T-helper 1 cell treated with Interleukin-12 subunit alpha and Interleukin-12 subunit beta and Interleukin-4 antibody, amounts not matched to agents 30 μg/mL and 1 μg/mL, for 36 hours (primary cell): Measurements from ENCODE around the gene RHOBTB1.
A peak's percentile ranks its signal among the peaks of the same experiment; 100 is the strongest.
"Not testable (repeated sequence)": the region's sequence is repeated elsewhere in the genome, so short reads cannot be mapped to it uniquely, and the experiment has no call there.

Experiments used
- H3K27ac Mint-ChIP-seq: one replicate; pipeline ENCODE4 v1.8.0; 2021; ENCODE audit warnings: mild to moderate bottlenecking, mixed read lengths
- H3K27me3 Mint-ChIP-seq: one replicate; pipeline ENCODE4 v1.8.0; 2021; ENCODE audit warnings: low read depth, mixed read lengths
- H3K36me3 Mint-ChIP-seq: one replicate; pipeline ENCODE4 v1.8.0; 2021; ENCODE audit warnings: low read depth, mixed read lengths
- H3K4me1 Mint-ChIP-seq: one replicate; pipeline ENCODE4 v1.8.0; 2021; ENCODE audit warnings: low read depth, mixed read lengths
- H3K4me3 Mint-ChIP-seq: one replicate; pipeline ENCODE4 v1.8.0; 2021; ENCODE audit warnings: mild to moderate bottlenecking, moderate library complexity, mixed read lengths
- H3K9me3 Mint-ChIP-seq: one replicate; pipeline ENCODE4 v1.8.0; 2021; ENCODE audit warnings: mixed read lengths

RHOBTB1 gene

DNA sequence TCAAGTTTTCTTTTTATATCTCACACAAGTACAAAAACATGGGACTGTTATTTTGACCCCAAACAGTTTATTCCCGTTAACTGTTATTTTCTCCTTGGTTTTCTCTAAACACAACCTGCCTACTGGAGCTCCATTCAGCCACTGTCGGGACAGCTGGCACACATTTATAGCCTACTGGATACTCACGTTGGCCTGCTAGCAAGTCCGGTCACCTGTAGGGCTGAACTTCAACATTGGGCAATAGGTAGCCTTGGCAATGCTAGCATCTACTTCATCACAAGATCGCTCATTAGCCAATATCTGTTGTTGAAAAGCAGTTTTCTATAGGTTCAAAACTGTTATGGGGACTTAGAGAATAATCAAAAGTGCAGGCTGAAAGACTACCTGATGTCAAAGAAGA lies 32.3 kb downstream of the RHOBTB1 start:
- H3K27me3 Mint-ChIP-seq = peaks cover 33% of the 10 kb centered on the region
- H3K9me3 Mint-ChIP-seq = peaks cover 9% of the 10 kb centered on the region
- H3K36me3 Mint-ChIP-seq = peaks cover 2% of the 10 kb centered on the region
- peaks cover 9% of the 10 kb centered on the region for H3K4me1 Mint-ChIP-seq
- H3K27ac Mint-ChIP-seq = no peak overlapping the region
- H3K4me3 Mint-ChIP-seq = no peak overlapping the region

DNA sequence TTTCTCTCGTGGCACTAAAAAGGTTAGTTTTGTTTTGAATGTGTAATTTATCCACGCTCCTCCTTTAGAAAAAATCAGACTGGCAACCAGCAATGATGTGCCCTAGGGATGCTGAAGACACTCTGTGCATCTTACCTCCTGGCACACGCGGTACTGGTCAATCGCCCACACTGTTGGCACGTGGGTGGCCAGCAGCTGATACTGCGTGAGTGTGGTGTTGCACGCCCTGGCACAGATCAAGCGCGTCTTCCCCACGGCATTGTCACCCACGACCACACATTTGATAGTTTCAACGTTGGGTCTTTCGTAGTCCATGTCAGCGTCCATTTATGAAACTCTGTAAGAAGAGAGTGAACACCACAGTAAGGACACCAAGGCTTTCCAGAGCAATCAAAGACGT lies 32.8 kb downstream of the RHOBTB1 start:
- no peak overlapping the region for H3K4me3 Mint-ChIP-seq
- H3K9me3 Mint-ChIP-seq = peaks cover 9% of the 10 kb centered on the region
- H3K27me3 Mint-ChIP-seq = peaks cover 33% of the 10 kb centered on the region
- H3K27ac Mint-ChIP-seq = no peak overlapping the region
- H3K4me1 Mint-ChIP-seq = peaks cover 9% of the 10 kb centered on the region
- peaks cover 2% of the 10 kb centered on the region for H3K36me3 Mint-ChIP-seq

GRCh38 chr10:60910543-60910942 lies 33.4 kb downstream of the RHOBTB1 start:
- Mint-ChIP-seq H3K4me3 (peak overlapping the region; percentile 30), H3K36me3 (peaks cover 2% of the 10 kb centered on the region), H3K4me1 (peaks cover 9% of the 10 kb centered on the region), H3K27me3 (peaks cover 33% of the 10 kb centered on the region), H3K27ac (no peak overlapping the region), H3K9me3 (peaks cover 12% of the 10 kb centered on the region)

- Mint-ChIP-seq H3K4me3 (no peak overlapping the region), H3K27ac (no peak overlapping the region), H3K4me1 (peaks cover 9% of the 10 kb centered on the region), H3K27me3 (peaks cover 34% of the 10 kb centered on the region), H3K36me3 (peaks cover 2% of the 10 kb centered on the region), H3K9me3 (peaks cover 13% of the 10 kb centered on the region)
Observed at GRCh38 chr10:60908896-60909295, 35.1 kb downstream of the RHOBTB1 start.

- H3K9me3 Mint-ChIP-seq = peaks cover 13% of the 10 kb centered on the region
- no peak overlapping the region for H3K4me3 Mint-ChIP-seq
- H3K36me3 Mint-ChIP-seq = peaks cover 2% of the 10 kb centered on the region
Observed at GRCh38 chr10:60908031-60908430, 36.0 kb downstream of the RHOBTB1 start.

GRCh38 chr10:60907236-60907635 lies 36.7 kb downstream of the RHOBTB1 start:
- H3K36me3 Mint-ChIP-seq = peaks cover 2% of the 10 kb centered on the region
- H3K4me1 Mint-ChIP-seq = peaks cover 9% of the 10 kb centered on the region
- H3K4me3 Mint-ChIP-seq = no peak overlapping the region
- peaks cover 13% of the 10 kb centered on the region for H3K9me3 Mint-ChIP-seq
- peaks cover 28% of the 10 kb centered on the region for H3K27me3 Mint-ChIP-seq
- H3K27ac Mint-ChIP-seq = no peak overlapping the region

More at GRCh38 chr10:60908031-60908430, 36.0 kb downstream of the RHOBTB1 start:
- no peak overlapping the region for H3K27ac Mint-ChIP-seq
- H3K4me1 Mint-ChIP-seq = peaks cover 9% of the 10 kb centered on the region
- peaks cover 32% of the 10 kb centered on the region for H3K27me3 Mint-ChIP-seq

DNA sequence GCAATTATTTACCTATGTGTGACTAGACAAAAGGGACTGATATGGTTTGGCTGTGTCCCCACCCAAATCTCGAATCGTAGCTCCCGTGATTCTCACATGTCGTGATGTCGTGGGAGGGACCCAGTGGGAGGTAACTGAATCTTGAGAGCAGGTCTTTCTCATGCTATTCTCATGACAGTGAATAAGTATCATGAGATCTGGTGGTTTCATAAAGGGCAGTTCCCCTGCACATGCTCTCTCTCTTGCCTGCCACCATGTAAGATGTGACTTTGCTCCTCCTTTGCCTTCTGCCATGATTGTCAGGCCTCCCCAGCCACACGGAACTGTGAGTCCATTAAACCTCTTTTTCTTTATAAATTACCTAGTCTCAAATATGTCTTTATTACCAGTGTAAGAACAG lies 37.2 kb downstream of the RHOBTB1 start:
- not testable (repeated sequence) for H3K4me1 Mint-ChIP-seq, H3K27ac Mint-ChIP-seq, H3K36me3 Mint-ChIP-seq, H3K4me3 Mint-ChIP-seq
- Mint-ChIP-seq H3K9me3 (peaks cover 13% of the 10 kb centered on the region), H3K27me3 (peaks cover 28% of the 10 kb centered on the region)

DNA sequence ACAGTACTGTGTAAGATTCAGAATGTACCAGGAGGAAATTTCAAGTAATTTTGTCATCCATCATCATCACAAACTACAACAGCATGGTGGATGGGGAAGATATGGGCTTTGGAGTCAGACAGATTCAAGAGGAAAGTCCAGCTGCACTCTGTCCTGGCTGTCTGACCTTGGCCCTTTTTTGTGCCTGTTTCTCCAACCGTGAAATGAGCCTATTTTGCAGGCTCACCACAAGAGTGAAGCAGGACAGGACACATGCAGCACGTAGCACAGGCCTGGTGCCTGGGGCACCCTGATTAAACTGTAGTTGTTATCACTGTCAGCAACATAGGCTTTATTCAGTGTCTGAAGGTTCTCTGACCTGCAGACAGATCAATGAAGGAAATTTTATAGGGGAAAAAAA lies 37.6 kb downstream of the RHOBTB1 start:
- Mint-ChIP-seq H3K9me3 (peaks cover 13% of the 10 kb centered on the region), H3K4me3 (no peak overlapping the region), H3K27me3 (peaks cover 28% of the 10 kb centered on the region), H3K4me1 (peaks cover 9% of the 10 kb centered on the region), H3K36me3 (peaks cover 2% of the 10 kb centered on the region), H3K27ac (no peak overlapping the region)

DNA sequence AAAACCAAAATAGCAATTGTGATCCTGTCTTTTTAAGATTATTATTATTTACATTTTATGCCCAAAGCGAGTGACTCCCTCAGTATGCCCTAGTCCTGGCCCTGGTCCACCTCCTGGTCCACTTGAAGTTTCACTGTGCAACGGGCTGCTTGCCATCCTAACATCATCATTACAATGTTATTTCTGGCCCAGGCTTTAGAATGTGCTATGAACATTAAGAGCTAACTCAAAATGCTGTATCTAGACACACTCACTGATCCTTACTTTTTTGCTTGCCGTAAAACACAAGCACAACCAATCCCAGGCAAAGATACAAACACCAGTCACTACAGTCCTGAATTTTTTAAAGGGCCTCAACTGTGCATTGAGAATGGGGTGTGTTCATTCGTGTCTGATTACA lies 38.4 kb downstream of the RHOBTB1 start:
- Mint-ChIP-seq H3K9me3 (peaks cover 13% of the 10 kb centered on the region), H3K4me3 (no peak overlapping the region), H3K36me3 (peaks cover 2% of the 10 kb centered on the region), H3K4me1 (peaks cover 2% of the 10 kb centered on the region), H3K27me3 (peaks cover 24% of the 10 kb centered on the region), H3K27ac (no peak overlapping the region)

GRCh38 chr10:60903096-60903495 lies 40.9 kb downstream of the RHOBTB1 start:
- Mint-ChIP-seq H3K9me3 (peaks cover 13% of the 10 kb centered on the region), H3K27ac (no peak overlapping the region), H3K27me3 (peaks cover 18% of the 10 kb centered on the region), H3K4me1 (no peaks in the 10 kb centered on the region), H3K4me3 (no peak overlapping the region), H3K36me3 (peaks cover 2% of the 10 kb centered on the region)

- H3K27ac Mint-ChIP-seq = no peak overlapping the region
- peaks cover 4% of the 10 kb centered on the region for H3K9me3 Mint-ChIP-seq
- H3K36me3 Mint-ChIP-seq = no peaks in the 10 kb centered on the region
- H3K27me3 Mint-ChIP-seq = peaks cover 14% of the 10 kb centered on the region
- H3K4me1 Mint-ChIP-seq = no peaks in the 10 kb centered on the region
- no peak overlapping the region for H3K4me3 Mint-ChIP-seq
Observed at GRCh38 chr10:60901561-60902235, 42.3 kb downstream of the RHOBTB1 start.

DNA sequence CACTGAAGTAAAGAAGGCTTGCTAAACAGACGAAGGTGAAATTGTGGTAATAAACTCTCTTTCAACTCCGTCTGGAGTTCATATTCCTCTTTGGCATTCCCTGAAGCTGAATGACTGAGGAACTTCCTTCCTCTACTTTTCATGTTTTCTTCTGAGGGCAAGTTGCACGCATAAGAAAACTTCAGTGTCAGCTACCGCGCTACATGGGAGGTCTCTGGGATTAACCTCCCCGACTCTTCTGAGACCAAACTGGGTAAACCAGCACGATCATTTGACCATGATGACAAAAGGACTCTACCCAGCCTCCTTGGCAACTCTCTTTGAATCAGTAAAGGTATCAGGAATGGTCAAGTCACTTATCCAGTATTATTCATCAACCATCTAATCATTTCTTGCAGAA lies 44.7 kb downstream of the RHOBTB1 start:
- Mint-ChIP-seq H3K9me3 (no peaks in the 10 kb centered on the region), H3K27ac (no peak overlapping the region), H3K27me3 (peaks cover 14% of the 10 kb centered on the region), H3K4me3 (no peak overlapping the region), H3K36me3 (no peaks in the 10 kb centered on the region), H3K4me1 (no peaks in the 10 kb centered on the region)

DNA sequence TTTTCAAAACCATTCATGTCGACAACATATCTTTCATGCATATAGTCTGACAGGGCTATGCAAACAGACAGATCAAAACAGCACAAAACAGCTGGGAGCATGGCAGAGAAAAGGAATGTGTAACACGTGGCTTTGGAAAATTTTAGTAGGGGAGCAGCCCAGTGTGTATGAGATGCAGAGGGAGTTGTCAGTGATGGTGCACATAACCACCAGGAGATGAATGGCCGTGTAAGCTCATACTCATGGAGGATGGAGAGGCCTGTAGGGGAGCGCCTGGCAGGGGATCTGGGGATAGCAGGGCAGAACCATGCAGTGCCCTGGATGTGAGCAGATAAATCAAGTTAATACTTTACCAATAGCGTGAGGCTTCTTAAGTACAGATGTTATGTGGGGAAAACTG lies 45.7 kb downstream of the RHOBTB1 start:
- H3K36me3 Mint-ChIP-seq = no peaks in the 10 kb centered on the region
- H3K4me3 Mint-ChIP-seq = no peak overlapping the region
- H3K4me1 Mint-ChIP-seq = no peaks in the 10 kb centered on the region
- H3K27me3 Mint-ChIP-seq = peaks cover 17% of the 10 kb centered on the region
- no peak overlapping the region for H3K27ac Mint-ChIP-seq
- no peaks in the 10 kb centered on the region for H3K9me3 Mint-ChIP-seq

- no peaks in the 10 kb centered on the region for H3K9me3 Mint-ChIP-seq
- H3K36me3 Mint-ChIP-seq = no peaks in the 10 kb centered on the region
- no peaks in the 10 kb centered on the region for H3K4me1 Mint-ChIP-seq
- no peak overlapping the region for H3K4me3 Mint-ChIP-seq
- H3K27ac Mint-ChIP-seq = no peak overlapping the region
- peaks cover 25% of the 10 kb centered on the region for H3K27me3 Mint-ChIP-seq
Observed at GRCh38 chr10:60896810-60897209, 47.2 kb downstream of the RHOBTB1 start.

- H3K36me3 Mint-ChIP-seq = no peaks in the 10 kb centered on the region
- H3K9me3 Mint-ChIP-seq = no peaks in the 10 kb centered on the region
- H3K4me3 Mint-ChIP-seq = no peak overlapping the region
- H3K27ac Mint-ChIP-seq = no peak overlapping the region
- H3K4me1 Mint-ChIP-seq = no peaks in the 10 kb centered on the region
- peaks cover 26% of the 10 kb centered on the region for H3K27me3 Mint-ChIP-seq
Observed at GRCh38 chr10:60896033-60896432, 48.0 kb downstream of the RHOBTB1 start.

DNA sequence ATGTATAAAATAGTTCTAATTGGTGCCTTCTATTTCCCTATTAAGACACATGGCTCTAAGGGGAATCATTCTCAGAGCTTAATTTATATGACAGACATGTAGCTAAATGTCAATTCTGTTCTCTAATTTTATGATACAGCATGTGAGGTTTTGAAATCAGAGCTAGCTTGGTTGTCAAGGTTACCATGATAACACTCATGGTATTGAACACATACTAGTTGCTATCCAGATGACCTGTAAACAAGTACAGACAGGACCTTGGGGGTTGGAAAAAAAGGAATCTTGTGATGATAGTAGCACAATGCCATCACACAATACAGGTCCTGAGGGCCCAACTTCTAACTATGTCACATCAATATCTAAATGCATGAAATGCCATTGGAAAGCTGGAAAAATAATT lies 49.2 kb downstream of the RHOBTB1 start:
- Mint-ChIP-seq H3K27ac (no peak overlapping the region), H3K36me3 (no peaks in the 10 kb centered on the region)

More for the DNA sequence above, 49.2 kb downstream of the RHOBTB1 start:
- H3K4me3 Mint-ChIP-seq = no peak overlapping the region
- peaks cover 26% of the 10 kb centered on the region for H3K27me3 Mint-ChIP-seq
- H3K4me1 Mint-ChIP-seq = no peaks in the 10 kb centered on the region
- H3K9me3 Mint-ChIP-seq = no peaks in the 10 kb centered on the region
